ENCODE measurements around the gene OLA1. TPM values are rescaled to one million over a fixed set of nuclear protein-coding genes. Genes with fewer than 3 reads are reported as not detected.

The OLA1 gene
- total RNA-seq, 4 donors from 2014 or later, result 8.5 to 68.2 (median 43.2) TPM

DNA sequence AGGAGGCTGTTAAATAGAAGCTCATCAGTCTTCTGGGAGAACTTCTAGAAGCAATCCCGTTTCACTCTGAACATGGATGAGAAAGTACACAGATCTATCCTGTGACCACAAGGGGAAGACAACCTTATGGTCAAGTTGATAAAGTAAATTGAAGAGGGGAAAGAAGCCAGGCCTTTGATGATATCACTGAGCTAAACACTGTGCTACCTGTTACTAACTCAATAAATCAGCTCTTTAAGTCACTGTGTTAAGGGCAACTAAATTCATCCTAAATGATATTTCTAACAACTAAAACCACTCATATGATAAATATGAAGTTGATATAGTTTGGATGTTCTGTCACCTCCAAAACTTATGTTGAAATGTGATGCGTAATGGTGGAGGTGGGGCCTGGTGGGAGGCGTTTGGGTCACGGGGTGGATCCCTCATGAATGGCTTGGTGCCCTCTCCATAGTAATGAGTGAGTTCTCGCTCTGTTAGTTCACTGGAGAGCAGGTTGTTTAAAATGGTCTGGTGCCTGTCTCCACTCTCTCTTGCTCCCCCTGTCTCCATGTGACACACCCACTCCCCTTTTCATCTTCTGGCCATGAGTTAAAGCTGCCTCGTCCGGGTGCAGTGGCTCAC lies 23.6 kb downstream of the OLA1 start:
- Histone ChIP-seq H3K36me3 (no peaks in the 10 kb centered on the region), H3K9me3 (no peaks in the 10 kb centered on the region), H3K27me3 (no peaks in the 10 kb centered on the region), H3K4me1 (no peaks in the 10 kb centered on the region), H3K4me3 (no peak overlapping the region), H3K27ac (no peak overlapping the region)
- TF ChIP-seq POLR2A (IDR thresholded peaks at IDR 0.05), result no peak
- no peak for TF ChIP-seq CTCF (IDR thresholded peaks at IDR 0.05)
- intact Hi-C loops (cut with DNase I; ENCODE audit: low total_unique reads), result no loop called here
- DNase-seq, result no peak

DNA sequence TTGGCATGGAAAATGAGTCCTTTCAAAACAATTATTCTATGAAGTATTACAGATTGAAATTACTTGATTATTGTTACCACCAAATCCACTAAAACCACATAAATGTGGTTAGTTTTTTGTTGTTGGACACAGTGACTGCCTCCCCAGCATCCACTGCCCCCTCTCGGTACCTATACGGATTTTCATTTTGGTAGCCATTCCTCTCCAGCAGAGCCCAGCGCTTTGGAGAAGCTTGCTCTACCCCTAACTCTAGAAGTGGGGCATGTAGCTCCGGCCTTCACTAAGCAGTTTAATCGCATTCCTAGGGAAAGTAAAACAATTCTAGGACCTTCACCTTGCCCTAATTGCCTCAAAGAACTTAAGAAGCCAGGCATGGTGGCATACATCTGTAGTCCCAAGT lies 24.2 kb downstream of the OLA1 start:
- Histone ChIP-seq H3K4me3 (no peak overlapping the region), H3K36me3 (no peaks in the 10 kb centered on the region), H3K27ac (no peak overlapping the region), H3K4me1 (no peaks in the 10 kb centered on the region), H3K9me3 (no peaks in the 10 kb centered on the region), H3K27me3 (no peaks in the 10 kb centered on the region)
- TF ChIP-seq CTCF (IDR thresholded peaks at IDR 0.05), result no peak
- no peak for TF ChIP-seq POLR2A (IDR thresholded peaks at IDR 0.05)
- intact Hi-C loops (cut with DNase I; ENCODE audit: low total_unique reads), result no loop called here
- no peak for DNase-seq

GRCh38 chr2:174223388-174223787 lies 24.9 kb downstream of the OLA1 start:
- intact Hi-C loops (cut with DNase I; ENCODE audit: low total_unique reads), result no loop called here
- DNase-seq, result no peak
- Histone ChIP-seq H3K4me1 (no peaks in the 10 kb centered on the region), H3K27ac (no peak overlapping the region), H3K27me3 (no peaks in the 10 kb centered on the region), H3K36me3 (no peaks in the 10 kb centered on the region), H3K9me3 (no peaks in the 10 kb centered on the region), H3K4me3 (no peak overlapping the region)
- TF ChIP-seq CTCF (IDR thresholded peaks at IDR 0.05) (no peak), POLR2A (IDR thresholded peaks at IDR 0.05) (no peak)

- intact Hi-C loops (cut with DNase I; ENCODE audit: low total_unique reads), result no loop called here
- Histone ChIP-seq H3K4me1 (no peaks in the 10 kb centered on the region), H3K36me3 (no peaks in the 10 kb centered on the region), H3K27ac (no peak overlapping the region), H3K9me3 (no peaks in the 10 kb centered on the region), H3K27me3 (no peaks in the 10 kb centered on the region), H3K4me3 (no peak overlapping the region)
- no peak for DNase-seq
- TF ChIP-seq POLR2A (IDR thresholded peaks at IDR 0.05) (no peak), CTCF (IDR thresholded peaks at IDR 0.05) (no peak)
Observed at GRCh38 chr2:174222154-174222553, 26.2 kb downstream of the OLA1 start.

DNA sequence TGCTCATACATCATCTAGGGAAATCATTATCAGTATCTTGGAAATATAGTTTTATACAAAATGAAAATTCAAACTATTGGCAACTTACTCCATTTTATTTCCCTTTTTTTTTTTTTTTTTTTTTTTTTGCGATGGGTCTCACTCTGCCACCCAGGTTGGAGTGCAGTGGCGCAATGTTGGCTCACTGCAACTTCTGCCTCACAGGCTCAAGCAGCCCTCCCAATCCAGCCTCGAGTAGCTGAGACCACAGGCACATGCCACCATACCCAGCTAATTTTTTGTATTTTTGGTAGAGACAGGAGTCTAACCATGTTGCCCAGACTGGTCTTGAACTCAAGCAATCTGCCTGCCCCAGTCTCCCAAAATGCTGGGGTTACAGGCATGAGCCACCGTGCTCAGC lies 29.0 kb downstream of the OLA1 start:
- intact Hi-C loops (cut with DNase I; ENCODE audit: low total_unique reads), result no loop called here

More for the DNA sequence above, 29.0 kb downstream of the OLA1 start:
- H3K27me3 ChIP-seq, result no peaks in the 10 kb centered on the region
- H3K4me3 ChIP-seq, result no peak overlapping the region
- DNase-seq, result no peak
- H3K36me3 ChIP-seq, result no peaks in the 10 kb centered on the region
- H3K9me3 ChIP-seq, result no peaks in the 10 kb centered on the region
- H3K27ac ChIP-seq, result no peak overlapping the region
- TF ChIP-seq POLR2A (IDR thresholded peaks at IDR 0.05) (no peak), CTCF (IDR thresholded peaks at IDR 0.05) (no peak)
- H3K4me1 ChIP-seq, result no peaks in the 10 kb centered on the region

Measured in uterus (tissue), 4 donors.